Measurements from ENCODE around the gene C5orf24.

The C5orf24 gene
- 9.4 to 42.1 (median 27.1) reads per million in 9 experiments for total RNA-seq

- peak; percentile 87 to 89 (median 88) for DNase-seq
- no peaks in the 10 kb centered on the region for H3K27me3 Mint-ChIP-seq
- H3K4me3 Mint-ChIP-seq = peak within 1 kb of the TSS; percentile 91 to 93
- peak within 1 kb of the TSS; percentile 96 to 97 for H3K27ac Mint-ChIP-seq
- peaks cover 41% of the 10 kb centered on the region for H3K36me3 Mint-ChIP-seq (ENCODE audit: insufficient read depth)
- peaks cover 20 to 28% of the 10 kb centered on the region in 2 donors for H3K4me1 Mint-ChIP-seq (ENCODE audit: low read depth in 2 of 2)
- peak; percentile 92 for ATAC-seq (replicated peaks)
- no peaks in the 10 kb centered on the region for H3K9me3 Mint-ChIP-seq
Measured at GRCh38 chr5:134845852-134846640, at the start of gene C5orf24. TSS of gene C5orf24 (plus strand) at chr5:134845968. CDS start at chr5:134854901, 8,933 bp downstream.

- H3K36me3 Mint-ChIP-seq (ENCODE audit: insufficient read depth) = peaks cover 75% of the 10 kb centered on the region
- no peak for ATAC-seq (replicated peaks)
Measured at GRCh38 chr5:134798468-134798867, 47.3 kb upstream of the C5orf24 start.

GRCh38 chr5:134803821-134804220 lies 41.9 kb upstream of the C5orf24 start:
- Mint-ChIP-seq H3K27ac (no peak overlapping the region), H3K9me3 (no peaks in the 10 kb centered on the region), H3K4me3 (no peak overlapping the region), H3K27me3 (no peaks in the 10 kb centered on the region), H3K4me1 (ENCODE audit: low read depth in 2 of 2) (no peaks in the 10 kb centered on the region), H3K36me3 (ENCODE audit: insufficient read depth) (peaks cover 48% of the 10 kb centered on the region)
- DNase-seq (no peak), ATAC-seq (replicated peaks) (no peak)

More at GRCh38 chr5:134798468-134798867, 47.3 kb upstream of the C5orf24 start:
- H3K4me1 Mint-ChIP-seq (ENCODE audit: low read depth in 2 of 2) = no peaks in the 10 kb centered on the region
- H3K9me3 Mint-ChIP-seq = no peaks in the 10 kb centered on the region
- no peak for DNase-seq
- no peak overlapping the region for H3K4me3 Mint-ChIP-seq
- peak overlapping the region in 1 of 2 donors; percentile 65 for H3K27ac Mint-ChIP-seq
- no peaks in the 10 kb centered on the region for H3K27me3 Mint-ChIP-seq

GRCh38 chr5:134813407-134813806 lies 32.4 kb upstream of the C5orf24 start:
- no peak for DNase-seq

GRCh38 chr5:134813827-134814226 lies 31.9 kb upstream of the C5orf24 start:
- peaks cover 1 to 6% of the 10 kb centered on the region in 2 donors for H3K4me1 Mint-ChIP-seq (ENCODE audit: low read depth in 2 of 2)
- no peak for DNase-seq
- ATAC-seq (replicated peaks) = peak; percentile 41
- H3K36me3 Mint-ChIP-seq (ENCODE audit: insufficient read depth) = peaks cover 83% of the 10 kb centered on the region
- H3K27me3 Mint-ChIP-seq = no peaks in the 10 kb centered on the region
- no peaks in the 10 kb centered on the region for H3K9me3 Mint-ChIP-seq
- no peak overlapping the region for H3K4me3 Mint-ChIP-seq
- peak overlapping the region in 1 of 2 donors; percentile 88 for H3K27ac Mint-ChIP-seq

More at GRCh38 chr5:134813407-134813806, 32.4 kb upstream of the C5orf24 start:
- Mint-ChIP-seq H3K27ac (peak overlapping the region in 1 of 2 donors; percentile 88), H3K27me3 (no peaks in the 10 kb centered on the region), H3K36me3 (ENCODE audit: insufficient read depth) (peaks cover 81% of the 10 kb centered on the region), H3K4me1 (ENCODE audit: low read depth in 2 of 2) (peaks cover 1 to 6% of the 10 kb centered on the region in 2 donors), H3K9me3 (no peaks in the 10 kb centered on the region), H3K4me3 (no peak overlapping the region)
- peak; percentile 45 for ATAC-seq (replicated peaks)

- Mint-ChIP-seq H3K27ac (no peak overlapping the region), H3K4me1 (ENCODE audit: low read depth in 2 of 2) (peaks cover 1 to 6% of the 10 kb centered on the region in 2 donors), H3K9me3 (no peaks in the 10 kb centered on the region), H3K4me3 (no peak overlapping the region), H3K36me3 (ENCODE audit: insufficient read depth) (peaks cover 89% of the 10 kb centered on the region), H3K27me3 (no peaks in the 10 kb centered on the region)
- DNase-seq (no peak), ATAC-seq (replicated peaks) (no peak)
Measured at GRCh38 chr5:134817006-134817405, 28.8 kb upstream of the C5orf24 start.

GRCh38 chr5:134818776-134819175 lies 27.0 kb upstream of the C5orf24 start:
- H3K36me3 Mint-ChIP-seq (ENCODE audit: insufficient read depth) = peaks cover 90% of the 10 kb centered on the region
- H3K9me3 Mint-ChIP-seq = no peaks in the 10 kb centered on the region

GRCh38 chr5:134819407-134819963 lies 26.3 kb upstream of the C5orf24 start:
- Mint-ChIP-seq H3K4me3 (no peak overlapping the region), H3K27ac (peak overlapping the region in 1 of 2 donors; percentile 42), H3K27me3 (no peaks in the 10 kb centered on the region), H3K36me3 (ENCODE audit: insufficient read depth) (peaks cover 90% of the 10 kb centered on the region), H3K9me3 (no peaks in the 10 kb centered on the region), H3K4me1 (ENCODE audit: low read depth in 2 of 2) (no peaks in the 10 kb centered on the region)
- ATAC-seq (replicated peaks) (no peak), DNase-seq (no peak)

More at GRCh38 chr5:134818776-134819175, 27.0 kb upstream of the C5orf24 start:
- Mint-ChIP-seq H3K27ac (peak overlapping the region in 1 of 2 donors; percentile 42), H3K27me3 (no peaks in the 10 kb centered on the region), H3K4me1 (ENCODE audit: low read depth in 2 of 2) (peaks cover 0 to 1% of the 10 kb centered on the region in 2 donors), H3K4me3 (no peak overlapping the region)
- no peak for ATAC-seq (replicated peaks)
- no peak for DNase-seq

- H3K36me3 Mint-ChIP-seq (ENCODE audit: insufficient read depth) = peaks cover 75% of the 10 kb centered on the region
- H3K9me3 Mint-ChIP-seq = no peaks in the 10 kb centered on the region
- no peak overlapping the region for H3K4me3 Mint-ChIP-seq
Measured at GRCh38 chr5:134821841-134822240, 23.9 kb upstream of the C5orf24 start.

GRCh38 chr5:134824681-134825080 lies 21.1 kb upstream of the C5orf24 start:
- Mint-ChIP-seq H3K4me1 (ENCODE audit: low read depth in 2 of 2) (no peaks in the 10 kb centered on the region), H3K36me3 (ENCODE audit: insufficient read depth) (peaks cover 77% of the 10 kb centered on the region)
- no peak for ATAC-seq (replicated peaks)

More at GRCh38 chr5:134821841-134822240, 23.9 kb upstream of the C5orf24 start:
- no peaks in the 10 kb centered on the region for H3K4me1 Mint-ChIP-seq (ENCODE audit: low read depth in 2 of 2)
- H3K27ac Mint-ChIP-seq = no peak overlapping the region
- no peak for ATAC-seq (replicated peaks)
- DNase-seq = no peak
- H3K27me3 Mint-ChIP-seq = no peaks in the 10 kb centered on the region

GRCh38 chr5:134825212-134825611 lies 20.6 kb upstream of the C5orf24 start:
- Mint-ChIP-seq H3K36me3 (ENCODE audit: insufficient read depth) (peaks cover 77% of the 10 kb centered on the region), H3K4me3 (no peak overlapping the region), H3K27ac (peak overlapping the region in 1 of 2 donors; percentile 3), H3K27me3 (no peaks in the 10 kb centered on the region), H3K4me1 (ENCODE audit: low read depth in 2 of 2) (no peaks in the 10 kb centered on the region), H3K9me3 (no peaks in the 10 kb centered on the region)
- ATAC-seq (replicated peaks) = no peak
- no peak for DNase-seq

More at GRCh38 chr5:134824681-134825080, 21.1 kb upstream of the C5orf24 start:
- H3K27me3 Mint-ChIP-seq = no peaks in the 10 kb centered on the region
- no peaks in the 10 kb centered on the region for H3K9me3 Mint-ChIP-seq
- no peak overlapping the region for H3K27ac Mint-ChIP-seq
- DNase-seq = no peak
- no peak overlapping the region for H3K4me3 Mint-ChIP-seq

- Mint-ChIP-seq H3K4me1 (ENCODE audit: low read depth in 2 of 2) (no peaks in the 10 kb centered on the region), H3K9me3 (no peaks in the 10 kb centered on the region), H3K27ac (no peak overlapping the region), H3K36me3 (ENCODE audit: insufficient read depth) (peaks cover 40% of the 10 kb centered on the region), H3K27me3 (no peaks in the 10 kb centered on the region), H3K4me3 (no peak overlapping the region)
- ATAC-seq (replicated peaks) (no peak), DNase-seq (no peak)
Measured at GRCh38 chr5:134833340-134834032, 12.3 kb upstream of the C5orf24 start.

- Mint-ChIP-seq H3K4me3 (no peak overlapping the region), H3K9me3 (no peaks in the 10 kb centered on the region), H3K27me3 (no peaks in the 10 kb centered on the region), H3K27ac (no peak overlapping the region), H3K4me1 (ENCODE audit: low read depth in 2 of 2) (no peaks in the 10 kb centered on the region), H3K36me3 (ENCODE audit: insufficient read depth) (peaks cover 33% of the 10 kb centered on the region)
- no peak for ATAC-seq (replicated peaks)
- DNase-seq = no peak
Measured at GRCh38 chr5:134835623-134836022, 10.1 kb upstream of the C5orf24 start.

Measured in effector memory CD8-positive, alpha-beta T cell (primary cell).